GM18858 (cell line): Measurements from ENCODE around the gene KHDC1L.
A peak's percentile ranks its signal among the peaks of the same experiment; 100 is the strongest.
"Not testable (repeated sequence)": the region's sequence is repeated elsewhere in the genome, so short reads cannot be mapped to it uniquely, and the experiment has no call there.

Experiments used
- ATAC-seq: cut with Tn5 transposase; IDR thresholded peaks from one replicate; pipeline ENCODE4 v1.9.1; 2021; ENCODE audit not compliant: unreplicated experiment

Gene KHDC1L, protein sequence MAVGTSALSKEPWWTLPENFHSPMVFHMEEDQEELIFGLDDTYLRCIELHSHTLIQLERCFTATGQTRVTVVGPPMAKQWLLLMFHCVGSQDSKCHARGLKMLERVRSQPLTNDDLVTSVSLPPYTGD

DNA sequence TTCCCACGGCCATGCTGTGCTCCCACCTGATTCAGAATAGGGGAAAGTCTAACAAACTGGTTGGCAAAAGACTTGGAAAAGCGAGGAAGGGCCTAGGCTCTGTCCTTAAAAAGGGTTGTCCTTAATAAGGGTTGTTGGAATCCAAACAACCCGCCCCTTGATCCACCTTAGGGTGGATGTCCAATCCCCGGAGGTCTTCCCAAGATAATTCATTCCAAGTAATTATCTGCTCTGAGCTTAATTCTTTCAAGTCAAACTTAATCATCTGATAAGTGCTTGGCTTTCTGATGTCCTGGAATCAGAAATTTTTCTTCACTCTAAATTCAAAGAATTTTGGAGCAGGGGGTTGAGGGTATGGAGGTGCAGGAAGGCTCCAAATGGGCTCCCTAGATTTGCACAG is at the start of gene KHDC1L:
TSS of gene KHDC1L (minus strand) at position 101 of the 400 bp plus-strand sequence. CDS start at position 13, 88 bp downstream.
- no peak for ATAC-seq

DNA sequence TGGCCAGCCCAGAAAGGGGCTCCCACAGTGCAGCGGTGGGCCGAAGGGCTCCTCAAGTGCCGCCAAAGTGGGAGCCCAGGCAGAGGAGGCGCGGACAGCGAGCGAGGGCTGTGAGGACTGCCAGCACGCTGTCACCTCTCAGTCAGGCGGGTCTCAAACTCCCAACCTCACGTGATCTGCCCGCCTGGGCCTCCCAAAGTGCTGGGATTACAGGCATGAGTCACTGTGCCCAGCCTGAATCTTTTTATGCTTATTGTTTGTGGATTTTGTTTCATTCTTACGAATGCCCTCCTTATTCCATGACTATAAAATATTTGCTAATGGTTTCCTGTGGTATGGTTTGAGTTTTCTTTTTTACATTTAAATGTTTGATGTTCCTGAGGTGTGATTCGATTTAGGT is 44.0 kb upstream of the KHDC1L start:
- ATAC-seq: not testable (repeated sequence)

DNA sequence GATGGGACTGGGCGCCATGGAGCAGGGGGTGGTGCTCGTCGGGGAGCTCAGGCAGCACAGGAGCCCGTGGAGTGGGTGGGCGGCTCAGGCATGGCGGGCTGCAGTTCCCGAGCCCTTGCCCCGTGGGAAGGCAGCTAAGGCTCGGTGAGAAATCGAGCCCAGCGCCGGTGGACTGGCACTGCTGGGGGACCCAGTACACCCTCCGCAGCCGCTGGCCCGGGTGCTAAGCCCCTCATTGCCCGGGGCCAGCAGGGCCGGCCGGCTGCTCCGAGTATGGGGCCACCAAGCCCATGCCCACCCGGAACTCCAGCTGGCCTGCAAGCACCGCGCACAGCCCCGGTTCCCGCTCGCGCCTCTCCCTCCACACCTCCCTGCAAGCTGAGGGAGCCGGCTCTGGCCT is 43.6 kb upstream of the KHDC1L start:
- not testable (repeated sequence) for ATAC-seq

DNA sequence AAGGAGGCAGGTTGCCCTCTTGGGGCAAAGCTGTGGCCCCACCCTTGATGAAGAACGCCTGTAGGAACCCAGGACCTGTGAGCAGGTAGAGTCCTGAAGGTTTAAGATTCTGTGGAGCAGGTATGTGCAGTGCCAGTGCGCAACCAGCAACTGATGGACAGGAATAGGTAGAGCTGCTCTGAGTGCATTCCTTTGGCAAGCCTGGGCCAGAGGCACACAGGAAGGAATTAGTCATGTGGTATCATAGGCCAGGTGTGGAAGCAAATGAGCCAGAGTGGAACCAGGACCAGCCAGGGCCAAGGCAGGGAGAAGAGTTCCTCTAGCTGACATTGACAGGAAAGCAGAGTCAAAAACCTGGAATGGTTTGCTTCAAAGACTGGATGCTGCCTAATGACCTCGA is 39.1 kb upstream of the KHDC1L start:
- no peak for ATAC-seq

DNA sequence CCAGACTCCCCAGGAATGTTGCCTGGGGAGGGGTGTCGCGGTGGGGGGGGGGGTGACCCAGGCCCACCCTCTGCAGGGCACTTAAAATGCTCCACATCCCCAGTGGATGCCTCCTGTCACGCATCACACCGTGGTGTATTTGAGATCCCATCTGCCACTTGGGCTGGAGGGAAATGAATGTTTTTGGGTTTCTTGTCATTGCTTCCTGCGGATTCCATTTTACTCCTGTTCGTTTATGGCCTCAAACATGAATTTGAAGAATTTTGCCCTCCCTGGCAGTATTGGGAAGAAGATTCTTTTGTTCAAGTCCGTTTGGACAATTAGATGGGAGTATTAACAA is 38.2 kb upstream of the KHDC1L start:
- peak; percentile 3 for ATAC-seq

DNA sequence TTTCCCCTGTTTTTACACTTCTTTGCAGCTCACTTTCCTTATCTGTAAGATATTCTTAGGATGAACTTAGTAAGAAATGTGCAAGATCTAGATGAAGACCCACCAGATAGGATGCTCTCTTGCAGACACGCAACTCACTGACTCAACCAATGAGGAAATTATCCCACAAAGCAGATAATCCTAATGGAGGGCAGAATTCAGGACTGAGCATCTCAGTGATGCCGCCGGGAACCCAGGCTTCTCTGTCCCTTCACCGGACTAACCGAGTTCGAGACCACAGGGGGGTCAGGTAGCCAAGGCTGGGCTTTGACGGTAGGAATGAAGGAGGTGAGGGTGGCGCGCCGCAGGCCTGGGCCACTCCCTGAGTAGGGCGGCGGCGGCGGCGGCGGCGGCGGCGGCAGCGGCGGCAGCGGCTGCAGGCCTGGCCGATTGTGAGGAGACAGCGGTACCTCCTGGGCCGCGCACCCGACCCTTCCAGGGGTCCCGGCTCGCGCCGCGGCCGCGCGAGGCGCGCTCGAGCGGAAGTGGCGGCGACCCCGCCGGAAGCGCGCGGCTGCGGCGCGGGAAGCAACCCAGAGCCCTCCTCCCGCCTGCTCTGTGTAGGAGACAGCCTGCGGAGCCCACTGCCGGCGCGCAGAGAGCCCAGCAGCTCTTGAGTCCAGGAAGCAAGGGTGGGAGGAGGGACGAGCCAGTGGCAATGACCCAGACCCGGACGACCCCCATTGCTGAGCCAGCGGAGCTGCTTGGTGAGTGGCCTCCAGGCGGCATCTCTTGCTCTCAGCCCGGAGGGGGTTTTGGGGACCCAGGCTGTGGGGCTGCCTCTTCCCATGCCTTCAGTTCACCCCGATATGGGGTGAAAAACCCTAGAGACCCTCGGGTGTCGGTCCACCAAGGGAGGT is 37.6 kb upstream of the KHDC1L start, which contains the start of gene KHDC1:
TSS of gene KHDC1 (minus strand) at position 526 of the 899 bp plus-strand sequence. CDS start 20,679 bp downstream, outside the sequence.
- peak; percentile 87 for ATAC-seq

DNA sequence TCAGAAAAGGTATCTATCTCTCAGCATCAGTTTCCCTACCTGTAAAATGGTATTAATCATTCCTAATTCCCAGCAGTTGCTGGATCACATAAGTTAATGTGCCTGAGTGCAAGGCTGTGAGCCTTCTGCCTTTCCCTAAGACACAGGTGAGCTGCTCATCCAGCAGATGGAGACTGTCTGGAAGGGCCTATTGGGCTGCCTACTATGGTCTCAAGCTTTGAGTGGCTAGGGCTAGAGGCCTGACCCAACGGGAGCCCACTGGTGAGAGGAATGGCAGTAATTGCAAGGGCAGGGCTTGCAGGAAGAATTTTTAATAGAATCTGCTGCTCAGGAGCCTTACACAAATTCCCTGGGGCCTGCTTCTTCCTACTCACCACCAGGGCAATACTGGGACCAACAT is 33.4 kb upstream of the KHDC1L start:
- no peak for ATAC-seq

DNA sequence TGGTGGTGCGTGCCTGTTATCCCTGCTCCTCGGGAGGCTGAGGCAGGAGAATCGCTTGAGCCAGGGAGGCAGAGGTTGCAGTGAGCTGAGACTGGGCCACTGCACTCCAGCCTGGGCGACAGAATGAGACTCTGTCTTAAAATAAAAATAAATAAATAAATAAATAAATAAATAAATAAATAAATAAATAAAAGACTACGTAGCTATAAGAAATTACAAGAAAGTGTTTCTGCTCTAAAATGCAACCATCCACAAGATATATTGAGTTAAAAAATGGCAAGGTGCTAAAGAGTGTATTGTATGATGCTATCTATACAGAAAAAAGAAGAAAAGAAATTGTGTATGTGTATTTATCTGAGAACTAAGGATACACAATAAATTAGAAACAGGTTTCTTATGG is 29.0 kb upstream of the KHDC1L start:
- ATAC-seq: not testable (repeated sequence)

DNA sequence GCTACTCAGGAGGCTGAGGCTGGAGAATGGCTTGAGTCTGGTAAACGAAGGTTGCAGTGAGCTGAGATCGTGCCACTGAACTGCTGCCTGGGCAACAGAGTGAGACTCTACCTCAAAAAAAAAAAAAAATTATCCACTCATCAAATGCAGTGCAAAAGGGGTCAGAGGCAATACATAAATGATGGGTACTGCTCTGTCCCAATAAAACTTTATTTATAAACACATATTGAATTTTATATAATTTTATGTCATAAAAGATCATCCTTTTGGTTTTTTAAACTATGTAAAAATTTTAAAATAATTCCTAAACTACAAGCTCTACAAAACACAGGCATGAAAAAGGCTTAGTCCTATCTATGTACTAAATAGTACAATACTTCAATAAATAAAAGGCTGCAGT is 27.4 kb upstream of the KHDC1L start:
- no peak for ATAC-seq

DNA sequence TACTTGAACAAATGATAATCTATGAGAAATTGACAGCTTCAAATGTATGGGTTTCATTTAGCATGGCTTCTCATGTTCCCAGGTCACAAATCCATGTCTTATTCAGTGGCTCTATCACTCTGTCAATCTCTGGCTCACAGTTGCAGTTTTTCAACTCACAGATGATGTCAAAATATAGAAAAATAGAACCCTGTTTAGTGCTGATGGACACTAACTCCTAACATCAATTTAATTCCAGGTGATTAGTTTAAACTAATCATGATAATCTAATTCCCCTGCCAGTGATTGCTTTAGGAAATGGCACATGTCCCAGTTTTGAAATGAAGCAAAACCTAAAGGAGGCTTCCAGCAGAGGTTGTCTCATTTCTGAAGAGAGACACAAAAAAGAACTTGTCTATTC is 24.7 kb upstream of the KHDC1L start:
- ATAC-seq: no peak

DNA sequence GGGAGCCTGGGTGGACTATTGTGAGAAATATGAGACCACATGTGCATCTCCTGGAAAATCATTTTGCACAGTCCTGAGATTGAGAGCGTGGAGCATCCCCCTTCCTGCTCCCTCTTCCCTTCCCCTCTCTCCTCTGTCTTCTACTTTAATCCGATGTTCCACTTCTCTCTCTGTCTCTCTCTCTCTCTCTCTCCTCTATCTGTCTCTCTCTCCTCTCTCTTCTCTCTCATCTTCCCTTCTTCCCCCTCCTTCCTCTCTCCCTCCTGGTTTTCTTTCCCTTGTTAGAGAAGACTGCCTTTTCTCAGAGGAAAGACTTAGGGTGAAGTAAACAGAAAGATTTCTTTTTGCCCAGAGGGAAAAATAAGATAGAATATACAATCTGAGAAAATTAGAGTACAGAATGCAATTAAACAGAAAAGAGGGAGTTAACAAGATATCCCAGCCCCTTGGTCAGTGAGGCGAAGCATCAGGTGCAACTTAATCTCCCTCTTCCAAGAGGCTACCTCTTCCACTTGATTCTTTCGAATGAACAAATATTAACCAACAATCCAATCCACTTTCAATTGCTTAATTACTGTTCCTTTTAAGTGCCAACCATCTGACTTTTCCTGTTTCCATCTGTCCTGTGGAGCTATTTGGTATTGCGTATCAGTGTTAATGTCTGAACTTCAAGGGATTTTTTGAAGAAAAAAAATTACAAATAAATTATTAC is 23.1 kb upstream of the KHDC1L start:
- no peak for ATAC-seq

DNA sequence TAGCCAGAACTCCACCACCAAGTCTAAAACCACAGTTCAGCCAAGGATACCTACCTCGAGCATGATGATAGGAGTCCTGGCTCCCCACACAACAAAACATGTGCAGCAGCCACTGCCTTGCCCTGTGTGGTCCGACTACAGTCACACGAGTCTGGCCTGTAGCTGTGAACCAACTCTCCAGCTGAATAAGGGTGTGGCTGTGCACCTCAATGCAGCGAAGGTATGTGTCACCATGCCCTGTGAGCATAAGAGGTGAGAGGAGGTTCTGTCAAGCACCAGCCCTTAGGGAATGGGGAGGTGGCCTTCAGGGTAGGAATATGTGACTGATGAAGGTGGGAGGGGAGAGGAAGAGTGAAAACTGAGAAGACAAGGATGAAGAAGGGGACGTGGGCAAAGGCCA is 16.7 kb upstream of the KHDC1L start:
- no peak for ATAC-seq

DNA sequence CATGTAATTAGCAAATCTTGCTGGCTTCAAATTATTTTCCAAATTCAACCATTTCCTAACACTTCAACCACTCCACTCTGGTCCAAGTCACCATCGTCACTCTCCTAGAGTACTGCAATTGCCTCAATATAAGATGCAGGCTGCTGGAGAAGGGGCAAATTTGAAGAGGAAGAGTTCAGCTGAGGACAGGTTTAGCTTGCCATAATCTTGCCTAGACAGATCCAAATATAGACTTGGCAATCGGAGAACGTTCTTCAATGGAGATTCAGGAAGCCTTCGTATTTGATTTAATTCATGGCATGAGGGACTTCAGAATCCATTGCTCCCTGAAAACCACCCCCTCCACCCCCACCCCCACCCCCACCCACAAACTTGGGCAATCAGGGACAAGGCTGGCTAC is 15.4 kb upstream of the KHDC1L start:
- no peak for ATAC-seq

DNA sequence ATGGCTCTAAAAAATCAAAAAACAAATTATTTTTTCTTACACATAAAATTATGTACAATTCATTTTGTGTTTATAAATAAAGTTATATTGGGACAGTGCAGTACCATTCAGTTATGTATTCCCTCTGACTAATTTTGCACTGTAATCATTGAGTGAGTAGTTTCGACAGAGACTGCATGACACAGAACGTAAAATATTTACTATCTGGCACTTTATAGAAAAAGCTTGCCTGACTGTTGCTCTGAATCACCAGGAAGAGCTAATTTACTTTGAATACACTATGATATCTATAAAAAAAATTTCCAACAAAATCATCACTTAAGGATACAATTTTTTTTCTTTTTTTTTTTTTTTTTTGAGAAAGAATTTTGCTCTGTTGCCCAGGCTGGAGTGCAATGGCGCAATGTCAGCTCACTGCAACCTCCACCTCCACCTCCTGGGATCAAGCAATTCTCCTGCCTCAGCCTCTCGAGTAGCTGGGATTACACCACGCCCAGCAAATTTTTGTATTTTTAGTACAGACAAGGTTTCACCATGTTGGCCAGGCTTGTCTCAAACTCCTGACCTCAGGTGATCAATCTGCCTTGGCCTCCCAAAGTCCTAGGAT is 11.0 kb upstream of the KHDC1L start:
- ATAC-seq: no peak

DNA sequence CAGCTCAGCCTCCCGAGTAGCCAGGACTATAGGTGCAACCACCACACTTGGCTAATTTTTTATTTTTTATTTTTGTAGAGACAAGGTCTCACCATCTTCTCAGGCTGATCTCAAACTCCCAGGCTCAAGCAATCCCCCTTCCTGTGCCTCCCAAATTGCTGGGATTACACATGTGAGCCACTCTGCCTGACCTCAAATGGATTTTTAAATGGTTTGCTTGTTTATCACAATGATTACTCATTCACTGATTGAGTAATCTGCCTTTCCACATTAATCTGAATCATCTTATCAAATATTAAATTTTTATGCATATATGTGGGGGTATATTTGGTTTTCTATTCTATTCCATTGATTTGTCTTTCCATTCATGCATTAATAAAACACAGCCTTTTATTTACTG is 9.4 kb upstream of the KHDC1L start:
- no peak for ATAC-seq

DNA sequence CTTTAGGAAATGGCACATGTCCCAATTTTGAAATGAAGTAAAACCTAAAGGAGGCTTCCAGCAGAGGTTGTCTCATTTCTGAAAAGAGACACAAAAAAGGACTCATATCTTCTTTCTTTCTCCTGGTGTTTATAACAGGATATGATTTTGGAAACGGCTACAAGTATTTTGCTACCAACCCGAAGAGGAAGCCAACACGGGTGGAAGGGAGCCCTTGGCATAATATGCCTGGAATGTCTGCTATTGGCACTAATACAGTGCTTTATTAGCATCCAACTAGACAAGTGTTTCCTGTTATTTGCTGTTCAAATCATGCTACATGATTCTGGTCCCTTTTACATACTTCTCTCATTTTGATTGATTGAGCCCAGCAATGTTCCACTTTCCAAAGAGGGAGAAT is 8.7 kb upstream of the KHDC1L start:
- ATAC-seq: not testable (repeated sequence)

DNA sequence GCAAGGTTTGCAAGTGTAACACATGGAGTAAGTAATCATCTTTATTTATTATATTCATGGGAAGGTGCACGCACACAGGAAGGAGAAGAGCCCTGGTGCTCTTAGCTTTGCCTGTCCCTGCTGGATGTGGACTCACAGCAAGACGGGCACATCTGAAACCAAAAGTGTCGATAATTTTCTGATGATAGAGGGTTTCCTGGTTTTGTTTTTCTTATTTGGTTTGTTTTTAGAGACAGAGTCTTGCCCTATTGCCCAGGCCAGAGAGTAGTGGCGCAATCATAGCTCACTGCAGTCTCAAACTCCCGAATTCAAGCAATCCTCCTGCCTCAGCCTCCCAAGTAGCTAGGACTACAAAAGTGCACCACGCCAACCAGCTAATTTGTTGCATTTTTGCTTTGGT is 7.8 kb upstream of the KHDC1L start:
- no peak for ATAC-seq

DNA sequence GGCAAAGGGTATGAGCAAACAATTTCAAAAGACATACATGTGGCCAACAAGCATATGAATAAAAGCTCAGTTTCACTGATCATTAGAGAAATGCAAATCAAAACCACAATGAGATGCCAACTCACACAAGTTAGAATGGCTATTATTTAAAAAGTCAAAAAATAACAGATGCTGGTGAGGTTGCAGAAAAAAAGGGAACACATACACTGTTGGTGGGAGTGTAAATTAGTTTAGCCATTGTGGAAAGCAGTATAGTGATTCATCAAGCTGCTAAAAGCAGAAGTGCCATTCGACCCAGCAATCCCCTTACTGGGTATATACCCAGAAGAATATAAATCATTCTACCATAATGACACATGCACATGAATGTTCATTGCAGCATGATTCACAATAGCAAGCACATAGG is 6.7 kb upstream of the KHDC1L start:
- peak; percentile 85 for ATAC-seq

DNA sequence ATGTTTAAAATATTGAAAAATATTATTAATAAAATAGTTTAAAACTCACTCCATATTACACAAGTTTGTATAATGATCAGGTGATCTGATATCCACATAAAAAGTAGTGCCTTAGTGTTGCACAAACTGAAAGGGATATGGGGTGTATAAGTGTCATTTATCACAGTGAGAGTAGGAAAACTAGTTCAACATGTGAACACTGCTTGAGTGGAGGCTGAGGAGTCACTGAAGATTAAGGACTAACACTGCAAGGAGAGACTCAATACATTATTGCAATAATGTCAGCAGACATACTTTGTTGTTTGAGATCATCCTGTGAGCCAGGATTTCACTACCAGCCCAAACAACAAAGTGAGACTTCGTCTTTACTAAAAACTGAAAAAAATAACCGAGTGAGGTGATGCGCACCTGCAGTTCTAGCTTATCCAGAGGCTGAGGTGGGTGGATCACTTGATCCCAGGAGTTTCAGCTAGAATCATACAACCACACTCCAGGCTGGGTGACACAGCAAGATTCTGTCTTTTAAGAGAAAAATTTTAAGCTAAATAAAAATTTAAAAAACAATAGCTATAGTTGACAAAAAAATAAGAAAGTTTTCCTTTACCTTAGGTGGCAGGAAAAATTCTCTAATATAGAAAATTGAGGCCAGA is 2.4 kb upstream of the KHDC1L start:
- no peak for ATAC-seq

DNA sequence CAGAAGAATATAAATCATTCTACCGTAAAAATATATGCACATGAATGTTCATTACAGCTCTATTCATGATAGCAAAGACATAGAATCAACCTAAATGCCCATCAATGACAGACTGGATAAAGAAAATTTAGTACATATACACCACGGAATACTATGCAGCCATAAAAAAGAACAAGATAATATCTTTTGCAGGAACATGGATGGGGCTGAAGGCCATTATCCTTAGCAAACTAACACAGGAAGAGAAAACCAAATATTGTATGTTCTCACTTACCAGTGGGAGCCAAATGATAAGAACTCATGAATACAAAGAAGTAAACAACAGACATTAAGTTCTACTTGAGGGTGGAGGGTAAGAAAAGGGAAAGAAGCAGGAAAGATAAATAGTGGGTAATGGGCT is 8.4 kb downstream of the KHDC1L start:
- ATAC-seq: no peak

DNA sequence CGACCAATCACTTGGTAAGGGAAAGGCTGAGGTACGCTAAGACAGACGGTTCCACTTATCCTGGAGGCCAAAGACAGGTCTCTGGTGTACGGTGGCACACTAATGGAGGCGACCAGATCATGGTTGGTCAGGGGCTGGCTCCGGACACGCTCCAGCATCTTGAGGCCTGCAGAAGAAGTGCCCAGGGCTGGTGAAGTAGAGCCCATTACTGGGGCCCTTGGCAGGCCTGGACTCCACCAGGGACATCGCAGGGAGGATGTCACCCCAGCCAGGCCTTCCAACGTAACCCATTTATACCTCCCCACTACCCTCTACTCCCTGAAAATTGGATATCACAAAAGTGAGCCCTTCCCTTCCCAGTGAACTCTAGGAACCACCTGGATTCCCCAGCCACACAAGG is 16.2 kb downstream of the KHDC1L start:
- no peak for ATAC-seq
